WERI-Rb-1 (cell line): ENCODE measurements around the gene FRAS1.

Experiments
- DNase-seq: peaks from one replicate; pipeline ENCODE4 v3.0.0-alpha.2; 2020
- H3K27ac ChIP-seq: fragments of 250-450 bp; sonication (Bioruptor Pico); 2 replicates; pipeline ENCODE4 v1.5.1; 2020; ENCODE audit warnings: mild to moderate bottlenecking, moderate library complexity
- H3K27me3 ChIP-seq: fragments of 250-450 bp; sonication (Bioruptor Pico); 2 replicates; pipeline ENCODE4 v1.5.1; 2021; ENCODE audit warnings: mild to moderate bottlenecking, low read depth, moderate library complexity; ENCODE audit not compliant: insufficient read depth, severe bottlenecking
- H3K36me3 ChIP-seq: fragments of 250-450 bp; sonication (Bioruptor Pico); 2 replicates; pipeline ENCODE4 v1.5.1; 2020; ENCODE audit warnings: mild to moderate bottlenecking, moderate library complexity
- H3K4me3 ChIP-seq: 2 replicates; pipeline ENCODE4 v1.5.1; 2011; ENCODE audit warnings: low read depth, mild to moderate bottlenecking, control low read depth, low read length
- H3K9me3 ChIP-seq: fragments of 250-450 bp; sonication (Bioruptor Pico); 2 replicates; pipeline ENCODE4 v1.5.1; 2021; ENCODE audit warnings: mild to moderate bottlenecking, moderate library complexity; ENCODE audit not compliant: severe bottlenecking
- CTCF ChIP-seq: IDR thresholded peaks from 2 replicates; pipeline ENCODE4 v1.5.1; 2011; ENCODE audit warnings: low read depth, mild to moderate bottlenecking, control low read depth, inconsistent platforms, low read length

FRAS1 gene

GRCh38 chr4:78214078-78214477, 157.0 kb downstream of the FRAS1 start:
- no peak overlapping the region for H3K27ac ChIP-seq
- no peaks in the 10 kb centered on the region for H3K36me3 ChIP-seq
- no peak overlapping the region for H3K4me3 ChIP-seq
- H3K27me3 ChIP-seq: no peaks in the 10 kb centered on the region
- no peaks in the 10 kb centered on the region for H3K9me3 ChIP-seq
- no peak for DNase-seq
- no peak for TF ChIP-seq CTCF

GRCh38 chr4:78217557-78217956, 160.4 kb downstream of the FRAS1 start:
- Histone ChIP-seq H3K9me3 (no peaks in the 10 kb centered on the region), H3K27me3 (no peaks in the 10 kb centered on the region), H3K36me3 (no peaks in the 10 kb centered on the region), H3K4me3 (no peak overlapping the region), H3K27ac (no peak overlapping the region)
- TF ChIP-seq CTCF: no peak
- DNase-seq: no peak

- no peak overlapping the region for H3K27ac ChIP-seq
- no peak for TF ChIP-seq CTCF
- H3K36me3 ChIP-seq: no peaks in the 10 kb centered on the region
Measured at GRCh38 chr4:78218260-78218659, 161.1 kb downstream of the FRAS1 start.

GRCh38 chr4:78219825-78220224, 162.7 kb downstream of the FRAS1 start:
- Histone ChIP-seq H3K36me3 (no peaks in the 10 kb centered on the region), H3K4me3 (no peak overlapping the region), H3K9me3 (no peaks in the 10 kb centered on the region), H3K27me3 (no peaks in the 10 kb centered on the region), H3K27ac (no peak overlapping the region)
- TF ChIP-seq CTCF: no peak
- DNase-seq: no peak

More at GRCh38 chr4:78218260-78218659, 161.1 kb downstream of the FRAS1 start:
- H3K4me3 ChIP-seq: no peak overlapping the region
- no peak for DNase-seq
- no peaks in the 10 kb centered on the region for H3K27me3 ChIP-seq
- H3K9me3 ChIP-seq: no peaks in the 10 kb centered on the region

GRCh38 chr4:78220283-78220682, 163.2 kb downstream of the FRAS1 start:
- no peak overlapping the region for H3K27ac ChIP-seq

More at GRCh38 chr4:78220283-78220682, 163.2 kb downstream of the FRAS1 start:
- DNase-seq: no peak
- Histone ChIP-seq H3K4me3 (no peak overlapping the region), H3K36me3 (no peaks in the 10 kb centered on the region), H3K27me3 (no peaks in the 10 kb centered on the region), H3K9me3 (peaks cover 2% of the 10 kb centered on the region)
- no peak for TF ChIP-seq CTCF
